ENCODE data around the gene CASP2.
A peak's percentile ranks its signal among the peaks of the same experiment; 100 is the strongest.

DNA sequence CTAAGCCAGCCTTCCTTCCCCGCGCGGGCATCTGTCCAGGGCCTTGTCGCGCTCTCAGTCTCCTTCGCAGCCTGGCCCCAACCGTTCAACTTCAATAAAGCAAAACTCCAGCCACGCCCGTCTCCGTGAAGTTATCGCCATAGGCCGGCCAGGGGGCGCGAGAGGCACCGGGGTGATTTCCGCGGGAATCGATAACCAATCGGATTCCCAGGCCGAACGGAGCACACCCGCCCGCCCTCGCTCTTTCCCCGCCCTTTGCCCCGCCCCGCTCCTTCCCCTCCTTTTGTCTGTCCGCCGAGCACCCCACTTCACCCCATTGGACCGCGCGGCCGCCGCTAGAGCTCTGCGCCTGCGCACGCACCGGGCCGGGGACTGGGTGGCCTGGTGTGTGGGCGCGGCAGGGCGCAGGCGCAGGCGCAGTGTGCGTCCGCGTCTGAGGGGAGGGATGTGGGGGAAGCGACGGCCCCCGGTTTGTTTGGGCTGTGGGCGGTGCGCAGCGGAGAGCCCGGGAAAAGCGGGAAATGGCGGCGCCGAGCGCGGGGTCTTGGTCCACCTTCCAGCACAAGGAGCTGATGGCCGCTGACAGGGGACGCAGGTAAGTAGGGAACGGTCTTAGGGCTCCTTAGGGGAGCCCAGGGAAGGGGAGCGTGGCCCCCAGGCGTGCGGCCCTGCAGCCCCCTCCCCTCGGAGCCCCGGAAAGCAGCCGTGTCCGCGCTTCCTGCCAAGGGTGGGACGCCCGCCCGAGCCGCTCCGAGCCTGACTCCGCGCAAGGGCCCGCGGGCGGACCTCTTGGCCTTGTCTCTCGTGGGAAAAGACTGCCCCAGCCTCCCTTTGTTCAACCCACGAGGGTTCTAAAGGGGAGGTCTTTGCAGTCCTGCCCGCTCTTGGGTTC lies at the start of gene CASP2:
- TF ChIP-seq, protein P1, sequence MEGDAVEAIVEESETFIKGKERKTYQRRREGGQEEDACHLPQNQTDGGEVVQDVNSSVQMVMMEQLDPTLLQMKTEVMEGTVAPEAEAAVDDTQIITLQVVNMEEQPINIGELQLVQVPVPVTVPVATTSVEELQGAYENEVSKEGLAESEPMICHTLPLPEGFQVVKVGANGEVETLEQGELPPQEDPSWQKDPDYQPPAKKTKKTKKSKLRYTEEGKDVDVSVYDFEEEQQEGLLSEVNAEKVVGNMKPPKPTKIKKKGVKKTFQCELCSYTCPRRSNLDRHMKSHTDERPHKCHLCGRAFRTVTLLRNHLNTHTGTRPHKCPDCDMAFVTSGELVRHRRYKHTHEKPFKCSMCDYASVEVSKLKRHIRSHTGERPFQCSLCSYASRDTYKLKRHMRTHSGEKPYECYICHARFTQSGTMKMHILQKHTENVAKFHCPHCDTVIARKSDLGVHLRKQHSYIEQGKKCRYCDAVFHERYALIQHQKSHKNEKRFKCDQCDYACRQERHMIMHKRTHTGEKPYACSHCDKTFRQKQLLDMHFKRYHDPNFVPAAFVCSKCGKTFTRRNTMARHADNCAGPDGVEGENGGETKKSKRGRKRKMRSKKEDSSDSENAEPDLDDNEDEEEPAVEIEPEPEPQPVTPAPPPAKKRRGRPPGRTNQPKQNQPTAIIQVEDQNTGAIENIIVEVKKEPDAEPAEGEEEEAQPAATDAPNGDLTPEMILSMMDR (IDR thresholded peaks at IDR 0.05) = peak in 3 of 4 experiments; percentile 23 to 24 (median 23)
- peak; percentile 86 for TF ChIP-seq POLR2A (IDR thresholded peaks at IDR 0.05)
